ENCODE results near the gene DPH5.
"Not testable (repeated sequence)": the region's sequence is repeated elsewhere in the genome, so short reads cannot be mapped to it uniquely, and the experiment has no call there.

DNA sequence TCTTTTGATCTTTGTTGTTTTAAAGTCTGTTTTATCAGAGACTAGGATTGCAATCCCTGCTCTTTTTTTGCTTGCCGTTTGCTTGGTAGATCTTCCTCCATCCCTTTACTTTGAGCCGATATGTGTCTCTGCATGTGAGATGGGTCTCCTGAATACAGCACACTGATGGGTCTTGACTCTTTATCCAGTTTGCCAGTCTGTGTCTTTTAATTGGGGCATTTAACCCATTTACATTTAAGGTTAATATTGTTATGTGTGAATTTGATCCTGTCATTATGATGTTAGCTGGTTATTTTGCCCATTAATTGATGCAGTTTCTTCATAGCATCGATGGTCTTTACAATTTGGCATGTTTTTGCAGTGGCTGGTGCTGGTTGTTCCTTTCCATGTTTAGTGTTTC lies 77.8 kb downstream of the DPH5 start:
- TF ChIP-seq, protein P1, sequence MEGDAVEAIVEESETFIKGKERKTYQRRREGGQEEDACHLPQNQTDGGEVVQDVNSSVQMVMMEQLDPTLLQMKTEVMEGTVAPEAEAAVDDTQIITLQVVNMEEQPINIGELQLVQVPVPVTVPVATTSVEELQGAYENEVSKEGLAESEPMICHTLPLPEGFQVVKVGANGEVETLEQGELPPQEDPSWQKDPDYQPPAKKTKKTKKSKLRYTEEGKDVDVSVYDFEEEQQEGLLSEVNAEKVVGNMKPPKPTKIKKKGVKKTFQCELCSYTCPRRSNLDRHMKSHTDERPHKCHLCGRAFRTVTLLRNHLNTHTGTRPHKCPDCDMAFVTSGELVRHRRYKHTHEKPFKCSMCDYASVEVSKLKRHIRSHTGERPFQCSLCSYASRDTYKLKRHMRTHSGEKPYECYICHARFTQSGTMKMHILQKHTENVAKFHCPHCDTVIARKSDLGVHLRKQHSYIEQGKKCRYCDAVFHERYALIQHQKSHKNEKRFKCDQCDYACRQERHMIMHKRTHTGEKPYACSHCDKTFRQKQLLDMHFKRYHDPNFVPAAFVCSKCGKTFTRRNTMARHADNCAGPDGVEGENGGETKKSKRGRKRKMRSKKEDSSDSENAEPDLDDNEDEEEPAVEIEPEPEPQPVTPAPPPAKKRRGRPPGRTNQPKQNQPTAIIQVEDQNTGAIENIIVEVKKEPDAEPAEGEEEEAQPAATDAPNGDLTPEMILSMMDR (IDR thresholded peaks at IDR 0.05; ENCODE audit: low read depth, low read length) = not testable (repeated sequence)
- TF ChIP-seq EZH2phosphoT487 (IDR thresholded peaks at IDR 0.05; ENCODE audit: low read depth) = not testable (repeated sequence)
